Large intestine (tissue), 3 donors: ENCODE measurements around the gene CAPSL. TPM values are rescaled to one million over a fixed set of nuclear protein-coding genes. Genes with fewer than 3 reads are reported as not detected.
"Not testable (repeated sequence)": the region's sequence is repeated elsewhere in the genome, so short reads cannot be mapped to it uniquely, and the experiment has no call there.

Source experiments
- DNase-seq, 2 donors: peaks; one replicate each; pipeline versions ENCODE4 v3.0.0 to v3.0.0-alpha.2; 2013
- H3K27ac ChIP-seq: one replicate; pipeline ENCODE4 v1.5.1; 2013; ENCODE audit warnings: low read length
- H3K27me3 ChIP-seq: 2 replicates; pipeline ENCODE4 v1.6.1; 2013; ENCODE audit warnings: low read length; ENCODE audit not compliant: control insufficient read depth, insufficient read depth
- H3K36me3 ChIP-seq: 2 replicates; pipeline ENCODE4 v1.6.1; 2013; ENCODE audit warnings: low read length; ENCODE audit not compliant: control insufficient read depth, insufficient read depth
- H3K4me1 ChIP-seq: one replicate; pipeline ENCODE4 v1.6.1; 2013; ENCODE audit warnings: low read length; ENCODE audit not compliant: control insufficient read depth, insufficient read depth
- H3K4me3 ChIP-seq: one replicate; pipeline ENCODE4 v1.5.1; 2013; ENCODE audit warnings: low read length
- H3K9me3 ChIP-seq: one replicate; pipeline ENCODE4 v1.6.1; 2013; ENCODE audit warnings: mild to moderate bottlenecking, low read depth, low read length, moderate library complexity; ENCODE audit not compliant: control insufficient read depth
- WGBS: methylation state at CpG from one replicate; pipeline ENCODE4 v1.1.5; 2013; ENCODE audit warnings: low lambda C conversion rate; ENCODE audit not compliant: insufficient coverage; 5-methylcytosine and 5-hydroxymethylcytosine counted together
- polyA plus RNA-seq: library from polyadenylated mRNA; unstranded; fragments of 120-200 nt; gene quantifications from one replicate; pipeline ENCODE4 v1.2.1, GENCODE V29; 2013

CAPSL gene
- polyA plus RNA-seq, 1 donor, result 0.25 TPM

DNA sequence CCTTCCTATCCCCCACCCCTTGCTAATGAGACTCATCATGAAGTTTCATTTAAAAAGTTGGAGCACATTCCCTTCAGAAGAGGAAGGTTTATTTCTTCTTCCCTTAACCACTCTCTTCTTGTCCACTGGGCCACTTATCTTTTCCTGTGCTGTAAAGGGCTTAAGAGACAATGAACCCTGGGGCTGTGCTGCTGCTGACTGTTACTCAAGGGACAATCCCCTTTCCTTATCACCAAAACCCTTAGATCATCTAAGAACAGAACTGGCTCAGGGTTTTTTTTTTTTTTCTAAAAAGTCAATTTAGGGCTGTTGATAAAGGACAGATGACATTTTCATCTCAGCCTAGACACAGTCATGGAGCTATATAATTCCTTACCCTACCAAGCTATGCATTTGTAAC, 29.6 kb downstream of the CAPSL start:
- DNase-seq, result peak in 1 of 2 donors; percentile 33
- H3K9me3 ChIP-seq, result no peaks in the 10 kb centered on the region
- no peak overlapping the region for H3K27ac ChIP-seq
- H3K27me3 ChIP-seq, result no peaks in the 10 kb centered on the region
- no peak overlapping the region for H3K4me3 ChIP-seq
- H3K36me3 ChIP-seq, result no peaks in the 10 kb centered on the region
- no peaks in the 10 kb centered on the region for H3K4me1 ChIP-seq

- no peak for DNase-seq
- Histone ChIP-seq H3K4me3 (no peak overlapping the region), H3K27ac (no peak overlapping the region), H3K27me3 (no peaks in the 10 kb centered on the region), H3K36me3 (no peaks in the 10 kb centered on the region), H3K4me1 (no peaks in the 10 kb centered on the region), H3K9me3 (no peaks in the 10 kb centered on the region)
- 17% methylated on average over 1 of the region's 1 CpG for WGBS
Observed at GRCh38 chr5:35908228-35908627, 30.2 kb downstream of the CAPSL start.

- no peaks in the 10 kb centered on the region for H3K9me3 ChIP-seq
- H3K4me3 ChIP-seq, result no peak overlapping the region
- WGBS, result 100% methylated on average over 1 of the region's 11 CpGs
- H3K36me3 ChIP-seq, result no peaks in the 10 kb centered on the region
- no peak overlapping the region for H3K27ac ChIP-seq
- DNase-seq, result no peak
- H3K4me1 ChIP-seq, result no peaks in the 10 kb centered on the region
- H3K27me3 ChIP-seq, result no peaks in the 10 kb centered on the region
Observed at GRCh38 chr5:35904443-35905132, 33.8 kb downstream of the CAPSL start.

DNA sequence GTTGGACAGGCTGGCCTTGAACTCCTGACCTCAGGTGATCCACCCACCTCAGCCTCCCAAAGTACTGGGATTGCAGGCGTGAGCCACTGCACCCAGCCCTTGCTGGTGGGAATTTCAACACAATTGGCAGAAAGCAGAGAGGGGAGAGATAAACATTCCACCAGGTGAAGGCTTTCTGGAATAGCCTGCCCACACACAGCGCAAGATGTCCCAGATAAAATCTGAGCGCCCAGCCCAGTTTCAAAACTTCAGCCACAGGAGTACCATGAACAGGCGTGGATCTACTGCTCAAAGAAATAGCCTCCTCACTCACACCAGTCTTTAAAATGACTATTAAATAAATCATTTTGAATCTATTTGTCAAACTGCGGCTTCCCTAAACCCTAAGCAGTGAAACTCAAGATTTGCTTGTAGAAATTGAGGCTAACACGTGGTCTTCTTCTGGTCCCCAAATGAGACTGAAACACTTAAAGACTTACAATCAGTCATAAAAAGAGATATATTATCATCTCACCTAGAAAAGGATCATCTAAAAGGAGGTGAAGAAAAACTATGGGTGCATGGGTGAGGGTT, 34.7 kb downstream of the CAPSL start:
- 100% methylated on average over 1 of the region's 6 CpGs for WGBS
- H3K27ac ChIP-seq, result no peak overlapping the region
- no peaks in the 10 kb centered on the region for H3K36me3 ChIP-seq
- no peaks in the 10 kb centered on the region for H3K9me3 ChIP-seq
- H3K27me3 ChIP-seq, result no peaks in the 10 kb centered on the region
- no peaks in the 10 kb centered on the region for H3K4me1 ChIP-seq
- H3K4me3 ChIP-seq, result no peak overlapping the region
- no peak for DNase-seq

GRCh38 chr5:35902046-35902672, 36.3 kb downstream of the CAPSL start:
- Histone ChIP-seq H3K4me1 (no peaks in the 10 kb centered on the region), H3K27ac (no peak overlapping the region), H3K9me3 (no peaks in the 10 kb centered on the region), H3K4me3 (no peak overlapping the region), H3K27me3 (no peaks in the 10 kb centered on the region), H3K36me3 (no peaks in the 10 kb centered on the region)
- WGBS, result no CpG with 5 or more reads among the region's 2 CpGs
- DNase-seq, result peak in 1 of 2 donors; percentile 42

GRCh38 chr5:35900972-35901695, 37.3 kb downstream of the CAPSL start:
- DNase-seq, result no peak
- no CpG with 5 or more reads among the region's 3 CpGs for WGBS
- H3K36me3 ChIP-seq, result no peaks in the 10 kb centered on the region
- H3K4me1 ChIP-seq, result no peaks in the 10 kb centered on the region
- H3K27me3 ChIP-seq, result no peaks in the 10 kb centered on the region
- H3K27ac ChIP-seq, result no peak overlapping the region
- H3K4me3 ChIP-seq, result no peak overlapping the region
- H3K9me3 ChIP-seq, result no peaks in the 10 kb centered on the region

- no peaks in the 10 kb centered on the region for H3K27me3 ChIP-seq
Observed at GRCh38 chr5:35899800-35900199, 38.6 kb downstream of the CAPSL start.

GRCh38 chr5:35898952-35899660, 39.3 kb downstream of the CAPSL start:
- WGBS, result 71% methylated on average over 1 of the region's 7 CpGs
- no peaks in the 10 kb centered on the region for H3K27me3 ChIP-seq

More at GRCh38 chr5:35899800-35900199, 38.6 kb downstream of the CAPSL start:
- H3K9me3 ChIP-seq, result no peaks in the 10 kb centered on the region
- no peak overlapping the region for H3K27ac ChIP-seq
- H3K4me3 ChIP-seq, result no peak overlapping the region
- H3K36me3 ChIP-seq, result no peaks in the 10 kb centered on the region
- DNase-seq, result no peak
- no peaks in the 10 kb centered on the region for H3K4me1 ChIP-seq
- WGBS, result 75% methylated on average over 2 of the region's 3 CpGs

GRCh38 chr5:35894131-35894530, 44.3 kb downstream of the CAPSL start:
- Histone ChIP-seq H3K27me3 (no peaks in the 10 kb centered on the region), H3K4me3 (no peak overlapping the region), H3K36me3 (no peaks in the 10 kb centered on the region), H3K4me1 (no peaks in the 10 kb centered on the region), H3K9me3 (no peaks in the 10 kb centered on the region), H3K27ac (no peak overlapping the region)
- WGBS, result 100% methylated on average over 1 of the region's 5 CpGs
- DNase-seq, result no peak

More at GRCh38 chr5:35898952-35899660, 39.3 kb downstream of the CAPSL start:
- H3K36me3 ChIP-seq, result no peaks in the 10 kb centered on the region
- DNase-seq, result no peak
- H3K27ac ChIP-seq, result no peak overlapping the region
- H3K9me3 ChIP-seq, result no peaks in the 10 kb centered on the region
- no peaks in the 10 kb centered on the region for H3K4me1 ChIP-seq
- H3K4me3 ChIP-seq, result no peak overlapping the region

DNA sequence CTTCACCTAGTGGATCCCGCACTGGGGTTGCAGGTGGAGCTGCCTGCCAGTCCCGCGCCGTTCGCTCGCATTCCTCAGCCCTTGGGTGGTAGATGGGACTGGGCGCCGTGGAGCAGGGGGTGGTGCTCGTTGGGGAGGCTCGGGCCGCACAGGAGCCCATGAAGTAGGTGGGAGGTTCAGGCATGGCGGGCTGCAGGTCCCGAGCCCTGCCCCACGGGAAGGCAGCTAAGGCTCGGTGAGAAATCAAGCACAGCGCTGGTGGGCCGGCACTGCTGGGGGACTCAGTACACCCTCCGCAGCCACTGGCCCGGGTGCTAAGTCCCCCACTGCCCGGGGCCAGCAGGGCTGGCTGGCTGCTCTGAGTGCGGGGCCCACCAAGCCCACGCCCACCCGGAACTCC, 45.6 kb downstream of the CAPSL start:
- not testable (repeated sequence) for H3K9me3 ChIP-seq, H3K4me1 ChIP-seq, H3K36me3 ChIP-seq, H3K27ac ChIP-seq, H3K4me3 ChIP-seq, DNase-seq, H3K27me3 ChIP-seq
- no CpG with 5 or more reads among the region's 23 CpGs for WGBS
